Progenitor cell of endocrine pancreas (in vitro differentiated cells): Measurements from ENCODE around the gene ABCF1. TPM values are rescaled to one million over a fixed set of nuclear protein-coding genes. Genes with fewer than 3 reads are reported as not detected.
A peak's percentile ranks its signal among the peaks of the same experiment; 100 is the strongest.

Experiments
- DNase-seq: peaks from one replicate; pipeline ENCODE4 v3.0.0; 2021; ENCODE audit warnings: low spot score; ENCODE audit not compliant: unreplicated experiment
- H3K27ac Mint-ChIP-seq: 2 replicates; pipeline ENCODE4 v1.8.0; 2021; ENCODE audit warnings: mild to moderate bottlenecking, moderate library complexity, mixed read lengths
- H3K27me3 Mint-ChIP-seq: 2 replicates; pipeline ENCODE4 v1.8.0; 2021; ENCODE audit warnings: mixed read lengths
- H3K36me3 Mint-ChIP-seq: 2 replicates; pipeline ENCODE4 v1.8.0; 2022; ENCODE audit warnings: mixed read lengths; ENCODE audit not compliant: insufficient read depth
- H3K4me1 Mint-ChIP-seq: 2 replicates; pipeline ENCODE4 v1.8.0; 2021; ENCODE audit warnings: low read depth, mixed read lengths
- H3K4me3 Mint-ChIP-seq: 2 replicates; pipeline ENCODE4 v1.8.0; 2021; ENCODE audit warnings: low read depth, mild to moderate bottlenecking, moderate library complexity, mixed read lengths
- H3K9me3 Mint-ChIP-seq: 2 replicates; pipeline ENCODE4 v1.8.0; 2021; ENCODE audit warnings: low read depth, mixed read lengths
- CTCF ChIP-seq: fragments of 200-600 bp; sonication (generic); IDR thresholded peaks from one replicate; pipeline ENCODE4 v1.5.0; 2021; ENCODE audit warnings: antibody characterized with exemption, mild to moderate bottlenecking; ENCODE audit not compliant: unreplicated experiment
- microRNA-seq: library from miRNA; unstranded; fragments of <30 nt; microRNA quantifications from one replicate; pipeline ENCODE4 v1.1.0, GENCODE V29; 2020; ENCODE audit warnings: borderline number of aligned reads; ENCODE audit not compliant: unreplicated experiment
- total RNA-seq: library from RNA; stranded (reverse); gene quantifications from 2 replicates; pipeline ENCODE4 v1.2.1, GENCODE V29; 2021

The ABCF1 gene
- total RNA-seq, 1 donor from 2014 or later = 72.0 TPM

DNA sequence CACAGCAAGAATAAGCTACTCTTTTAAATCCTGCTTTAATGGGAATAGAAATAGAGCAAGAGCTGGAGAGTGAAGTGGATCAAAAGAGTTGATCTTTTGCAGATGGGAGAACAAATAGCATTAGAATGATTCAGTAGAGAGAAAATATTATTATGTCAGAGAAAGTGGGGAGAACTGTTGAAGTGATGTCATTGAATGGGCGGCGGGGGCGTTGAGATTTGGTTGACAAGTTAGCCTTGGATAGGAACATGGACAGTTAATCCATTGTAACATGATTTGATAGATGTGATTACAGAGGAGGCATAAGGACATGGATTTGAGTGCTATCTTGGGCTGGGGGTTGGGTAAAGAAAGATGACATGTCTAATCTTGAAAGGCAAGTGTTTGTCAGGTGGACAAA is 64.6 kb downstream of the ABCF1 start:
- no peak for DNase-seq
- no peak overlapping the region for H3K4me3 Mint-ChIP-seq
- no peaks in the 10 kb centered on the region for H3K9me3 Mint-ChIP-seq
- no peak overlapping the region for H3K27ac Mint-ChIP-seq
- no peak for TF ChIP-seq CTCF
- no peaks in the 10 kb centered on the region for H3K4me1 Mint-ChIP-seq
- no peaks in the 10 kb centered on the region for H3K27me3 Mint-ChIP-seq
- peaks cover 35% of the 10 kb centered on the region for H3K36me3 Mint-ChIP-seq

GRCh38 chr6:30640481-30640880 is 69.2 kb downstream of the ABCF1 start:
- peaks cover 34% of the 10 kb centered on the region for H3K36me3 Mint-ChIP-seq
- no peak overlapping the region for H3K27ac Mint-ChIP-seq
- no peaks in the 10 kb centered on the region for H3K27me3 Mint-ChIP-seq
- H3K4me3 Mint-ChIP-seq = no peak overlapping the region
- no peak for DNase-seq
- H3K4me1 Mint-ChIP-seq = peaks cover 4% of the 10 kb centered on the region
- H3K9me3 Mint-ChIP-seq = no peaks in the 10 kb centered on the region
- TF ChIP-seq CTCF = no peak

DNA sequence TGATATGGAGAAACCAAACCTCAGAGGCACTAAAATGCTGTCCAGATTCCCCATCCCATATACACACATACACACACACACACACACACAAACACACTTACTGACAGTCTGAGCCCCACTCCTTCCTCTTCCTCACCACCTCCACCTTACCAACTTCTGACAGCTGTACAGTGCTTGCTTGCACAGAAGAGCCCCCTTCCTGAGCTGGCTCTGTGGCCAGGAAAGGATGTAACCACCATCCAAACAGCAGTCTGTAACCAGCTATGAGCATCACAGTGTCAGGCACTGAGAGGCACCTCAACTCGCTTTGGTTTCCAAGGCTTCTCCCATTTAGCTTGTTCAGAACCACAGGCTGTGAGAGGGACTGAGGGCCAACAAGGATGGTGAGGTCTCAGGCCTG is 69.8 kb downstream of the ABCF1 start:
- H3K36me3 Mint-ChIP-seq = peaks cover 32% of the 10 kb centered on the region
- H3K27ac Mint-ChIP-seq = no peak overlapping the region
- peaks cover 9% of the 10 kb centered on the region for H3K4me1 Mint-ChIP-seq
- no peaks in the 10 kb centered on the region for H3K9me3 Mint-ChIP-seq
- H3K4me3 Mint-ChIP-seq = no peak overlapping the region
- no peak for DNase-seq
- no peak for TF ChIP-seq CTCF
- H3K27me3 Mint-ChIP-seq = no peaks in the 10 kb centered on the region

Small RNA genes lying within 50 kb of the gene (microRNA-seq; reads per million reads assigned to microRNA genes)
- 957 reads per million, percentile 79 among the genes with 10 or more reads in this experiment for gene MIR877

Other genes with a start within 250 kb of the ABCF1 start
- 17.9 TPM in 2 replicates for gene TRIM39, start 244.5 kb upstream of the ABCF1 start, total RNA-seq
- gene RPP21, start 226.3 kb upstream of the ABCF1 start, total RNA-seq = 53.7 and 59.4 TPM in 2 replicates
- 27.6 and 28.4 TPM in 2 replicates for gene HLA-E, start 81.9 kb upstream of the ABCF1 start, total RNA-seq
- 75.2 and 81.9 TPM in 2 replicates for gene GNL1, start 15.0 kb upstream of the ABCF1 start, total RNA-seq
- gene PRR3, start 14.1 kb upstream of the ABCF1 start, total RNA-seq = 16.6 and 19.7 TPM in 2 replicates
- gene PPP1R10, start 45.8 kb downstream of the ABCF1 start, total RNA-seq = 141 and 142 TPM in 2 replicates
- 27.5 and 28.2 TPM in 2 replicates for gene MRPS18B, start 46.4 kb downstream of the ABCF1 start, total RNA-seq
- 71.2 and 74.2 TPM in 2 replicates for gene ATAT1, start 55.4 kb downstream of the ABCF1 start, total RNA-seq
- 18.8 and 19.5 TPM in 2 replicates for gene C6orf136, start 75.7 kb downstream of the ABCF1 start, total RNA-seq
- 30.0 and 31.0 TPM in 2 replicates for gene DHX16, start 101.6 kb downstream of the ABCF1 start, total RNA-seq
- 22.5 and 25.4 TPM in 2 replicates for gene PPP1R18, start 115.2 kb downstream of the ABCF1 start, total RNA-seq
- gene NRM, start 119.5 kb downstream of the ABCF1 start, total RNA-seq = 35.5 and 37.9 TPM in 2 replicates
- 58.5 and 67.6 TPM in 2 replicates for gene MDC1, start 145.8 kb downstream of the ABCF1 start, total RNA-seq
- 1,227 and 1,272 TPM in 2 replicates for gene TUBB, start 148.9 kb downstream of the ABCF1 start, total RNA-seq
- gene FLOT1, start 171.2 kb downstream of the ABCF1 start, total RNA-seq = 111 and 115 TPM in 2 replicates
- 22.1 and 23.2 TPM in 2 replicates for gene IER3, start 173.1 kb downstream of the ABCF1 start, total RNA-seq